B cell (primary cell): ENCODE results near the gene AP1S2.
"Not testable (repeated sequence)": the region's sequence is repeated elsewhere in the genome, so short reads cannot be mapped to it uniquely, and the experiment has no call there.

Experiments
- CTCF ChIP-seq: fragments of 200-600 bp; IDR thresholded peaks from one replicate; pipeline ENCODE4 v1.8.0; 2022; ENCODE audit warnings: antibody characterized with exemption, mild to moderate bottlenecking
- EZH2 ChIP-seq: IDR thresholded peaks from 2 replicates; pipeline ENCODE4 v1.6.1; 2012; ENCODE audit warnings: borderline replicate concordance, low read depth, mild to moderate bottlenecking, moderate library complexity, low read length; ENCODE audit not compliant: insufficient read depth, poor library complexity, severe bottlenecking

- not testable (repeated sequence) for TF ChIP-seq CTCF, EZH2
These were observed 23.3 kb upstream of the AP1S2 start for GRCh38 chrX:15877914-15878313.
